Kidney (tissue), 14 donors: ENCODE measurements around the gene FLYWCH1. TPM values are rescaled to one million over a fixed set of nuclear protein-coding genes. Genes with fewer than 3 reads are reported as not detected.

ENCODE experiments used
- DNase-seq, 5 donors: peaks; one replicate each; pipeline ENCODE4 v3.0.0-alpha.2; 2013 to 2020
- FAIRE-seq: peaks from 2 replicates; lab custom pipeline; 2012; peaks lifted over from hg19 to GRCh38; lab: Jason Lieb, UNC
- H3K27ac ChIP-seq, 2 donors: one replicate each; pipeline ENCODE4 v1.7.0; 2013; ENCODE audit warnings: low read depth in 2 of 2, low read length in 2 of 2, inconsistent platforms in 1 of 2
- H3K27me3 ChIP-seq: one replicate; pipeline ENCODE4 v1.7.1; 2013; ENCODE audit warnings: low read length, inconsistent platforms; ENCODE audit not compliant: control insufficient read depth, insufficient read depth
- H3K36me3 ChIP-seq, 3 donors: one replicate each; pipeline versions ENCODE4 v1.7.0 to v1.7.1; 2013; ENCODE audit warnings: low read length in 3 of 3, control low read depth in 1 of 3, inconsistent platforms in 1 of 3; ENCODE audit not compliant: insufficient read depth in 3 of 3, control insufficient read depth in 2 of 3
- H3K4me1 ChIP-seq, 3 donors: one replicate each; pipeline versions ENCODE4 v1.7.0 to v1.7.1; 2013; ENCODE audit warnings: low read length in 3 of 3, inconsistent platforms in 1 of 3, low read depth in 1 of 3; ENCODE audit not compliant: control insufficient read depth in 2 of 3, insufficient read depth in 2 of 3
- H3K4me3 ChIP-seq, 3 donors: one replicate each; pipeline versions ENCODE4 v1.7.0 to v1.8.1; 2013; ENCODE audit warnings: low read length in 3 of 3, control low read depth in 1 of 3, inconsistent platforms in 1 of 3
- H3K9ac ChIP-seq, 3 donors: one replicate each; pipeline versions ENCODE4 v1.7.0 to v1.7.1; 2013; ENCODE audit warnings: low read length in 3 of 3, control low read depth in 1 of 3, inconsistent platforms in 1 of 3
- H3K9me3 ChIP-seq, 3 donors: one replicate each; pipeline versions ENCODE4 v1.7.0 to v1.7.1; 2013; ENCODE audit warnings: low read length in 3 of 3, control low read depth in 1 of 3, inconsistent platforms in 1 of 3; ENCODE audit not compliant: control insufficient read depth in 2 of 3, insufficient read depth in 1 of 3
- CTCF ChIP-seq: IDR thresholded peaks from 3 replicates; pipeline ENCODE4 v1.5.1; 2012; ENCODE audit warnings: mild to moderate bottlenecking, moderate library complexity, borderline replicate concordance; ENCODE audit not compliant: insufficient read depth; ENCODE audit errors: extremely low read depth
- intact Hi-C: fragments of 100-400 bp; cut with DNase I; formaldehyde crosslinking; loops from one replicate; pipeline ENCODE4 v1.11.1; 2022
- polyA plus RNA-seq: library from polyadenylated mRNA; stranded (reverse); fragments of 350-450 nt; fragmentation: Illumina TruSeq; extraction: RNeasy Lipid Tissue Mini Kit (QIAGEN cat#74804); gene quantifications from one replicate; pipeline ENCODE4 v1.2.3, GENCODE V29; 2014; ENCODE audit warnings: low read depth, low replicate concordance; ENCODE audit not compliant: insufficient read depth
- total RNA-seq: library from RNA; stranded (reverse); fragmentation: NEBNext Ultra II Directional; extraction: Animal tissue kit (Norgen Biotek cat#: 25700); gene quantifications from one replicate; pipeline ENCODE4 v1.2.1, GENCODE V29; 2021
- donor health status: control.
- donor health status: control.
- donor health status: control.
- donor health status: control.
- donor health status: control.
- donor health status: DM: yes; HTN: yes; CAD: no.
- donor health status: Normal renal cell carcinoma (clear cell type).

FLYWCH1 gene
- total and polyA plus RNA-seq, 2 donors from 2014 or later = 24.5 to 36.8 TPM

GRCh38 chr16:2964475-2965336 is 53.0 kb downstream of the FLYWCH1 start:
- DNase-seq (peak; percentile 80 to 94 (median 84)), FAIRE-seq (no peak)
- H3K9ac ChIP-seq = no peak overlapping the region
- intact Hi-C loops = no loop called here
- no peak overlapping the region for H3K4me3 ChIP-seq
- no peak overlapping the region for H3K27ac ChIP-seq
- H3K27me3 ChIP-seq = peaks cover 15% of the 10 kb centered on the region
- H3K36me3 ChIP-seq = no peaks in the 10 kb centered on the region
- peaks cover 0 to 17% (median 0%) of the 10 kb centered on the region in 3 donors for H3K4me1 ChIP-seq
- TF ChIP-seq CTCF = no peak
- no peaks in the 10 kb centered on the region for H3K9me3 ChIP-seq

GRCh38 chr16:2966043-2966807 is 54.5 kb downstream of the FLYWCH1 start:
- intact Hi-C loops = no loop called here
- DNase-seq (peak in 2 of 5 donors; percentile 75 to 76), FAIRE-seq (no peak)
- Histone ChIP-seq H3K27me3 (peaks cover 15% of the 10 kb centered on the region), H3K9ac (no peak overlapping the region), H3K4me1 (peaks cover 0 to 19% (median 0%) of the 10 kb centered on the region in 3 donors), H3K4me3 (no peak overlapping the region), H3K36me3 (no peaks in the 10 kb centered on the region), H3K27ac (no peak overlapping the region), H3K9me3 (no peaks in the 10 kb centered on the region)
- no peak for TF ChIP-seq CTCF

GRCh38 chr16:2966808-2967191 is 55.1 kb downstream of the FLYWCH1 start:
- FAIRE-seq = no peak
- Histone ChIP-seq H3K27me3 (peaks cover 15% of the 10 kb centered on the region), H3K36me3 (no peaks in the 10 kb centered on the region), H3K4me1 (peaks cover 0 to 19% (median 0%) of the 10 kb centered on the region in 3 donors), H3K9ac (no peak overlapping the region), H3K4me3 (no peak overlapping the region), H3K27ac (no peak overlapping the region), H3K9me3 (no peaks in the 10 kb centered on the region)
- TF ChIP-seq CTCF = peak; percentile 25
- DNase-seq = peak in 2 of 5 donors; percentile 48 to 84
- intact Hi-C loops = no loop called here
